GM21786 (cell line): ENCODE results near the gene GSTO2.
A peak's percentile ranks its signal among the peaks of the same experiment; 100 is the strongest.

Experiments
- ATAC-seq: cut with Tn5 transposase; IDR thresholded peaks from one replicate; pipeline ENCODE4 v1.9.1; 2021; ENCODE audit not compliant: unreplicated experiment

The GSTO2 gene

DNA sequence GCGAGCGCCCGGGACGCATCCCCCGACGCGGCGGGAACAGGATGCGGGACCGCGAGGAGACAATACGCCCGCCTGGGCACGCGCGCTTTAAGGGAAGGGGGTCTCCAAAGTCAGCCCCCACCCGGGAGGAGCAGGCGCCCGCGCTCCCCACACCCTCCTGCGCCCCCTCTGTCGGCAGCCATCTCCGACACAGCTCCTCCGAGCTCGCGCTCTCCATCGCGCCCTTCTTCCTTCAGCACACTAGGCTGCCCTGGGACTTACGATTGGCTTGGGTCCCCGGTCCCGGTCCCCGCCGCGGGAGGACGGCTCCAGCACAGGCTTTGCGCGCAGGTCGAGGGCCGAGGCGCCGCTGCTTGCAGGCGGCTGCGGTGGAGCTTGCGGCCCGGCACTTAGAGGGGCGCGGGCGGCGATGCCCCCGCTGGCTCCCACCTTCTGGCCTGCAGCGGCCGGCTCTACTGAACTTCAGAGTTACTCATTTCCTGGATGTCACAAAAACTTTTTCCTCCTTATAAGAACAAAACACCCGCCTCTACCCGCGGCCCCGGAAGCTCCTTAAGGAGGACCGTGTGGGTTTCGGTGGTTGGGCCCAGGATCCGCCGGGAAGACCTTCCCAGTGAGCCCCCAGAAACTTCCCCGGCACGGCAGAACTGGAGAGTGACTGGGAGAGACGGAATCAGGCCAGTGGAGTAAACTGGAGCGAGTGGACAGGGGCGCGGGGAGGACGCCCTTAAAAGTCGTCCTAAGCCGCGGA, 69.2 kb downstream of the GSTO2 start, which contains the start of gene ITPRIP:
TSS of gene ITPRIP (minus strand) at position 481 of the 751 bp plus-strand sequence. CDS start 22,414 bp downstream, outside the sequence.
- ATAC-seq = peak; percentile 66

DNA sequence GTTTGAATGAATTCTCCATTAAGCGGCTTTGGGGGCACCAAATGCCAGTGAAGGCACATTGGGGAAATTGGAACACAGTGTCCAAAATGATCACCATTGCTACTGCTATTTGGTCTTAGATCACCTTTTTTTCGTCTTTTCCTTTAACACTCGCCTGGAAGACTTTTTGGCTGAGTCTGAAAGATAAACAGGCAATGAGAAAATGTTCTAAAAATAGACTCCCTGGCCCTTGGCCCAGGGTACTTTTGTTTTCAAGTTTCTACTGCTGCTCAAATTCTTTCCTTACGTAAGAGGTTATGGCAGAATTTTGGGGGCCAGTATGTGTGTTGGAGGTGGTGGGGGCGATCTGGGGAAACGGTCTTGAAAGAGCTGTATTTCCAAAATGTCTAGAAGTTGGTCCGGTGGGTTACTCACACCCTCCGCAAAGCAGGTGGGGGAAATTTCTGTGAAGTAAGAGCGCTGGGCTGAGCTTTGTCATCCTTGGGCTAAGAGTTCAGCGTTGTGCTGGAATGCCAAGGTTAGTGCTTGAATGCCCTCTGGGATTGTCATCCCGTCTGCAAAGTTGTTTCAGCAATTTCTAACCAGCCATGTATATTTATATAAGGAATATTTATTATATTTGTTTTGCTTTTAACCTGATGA, 70.6 kb downstream of the GSTO2 start:
- ATAC-seq = no peak

DNA sequence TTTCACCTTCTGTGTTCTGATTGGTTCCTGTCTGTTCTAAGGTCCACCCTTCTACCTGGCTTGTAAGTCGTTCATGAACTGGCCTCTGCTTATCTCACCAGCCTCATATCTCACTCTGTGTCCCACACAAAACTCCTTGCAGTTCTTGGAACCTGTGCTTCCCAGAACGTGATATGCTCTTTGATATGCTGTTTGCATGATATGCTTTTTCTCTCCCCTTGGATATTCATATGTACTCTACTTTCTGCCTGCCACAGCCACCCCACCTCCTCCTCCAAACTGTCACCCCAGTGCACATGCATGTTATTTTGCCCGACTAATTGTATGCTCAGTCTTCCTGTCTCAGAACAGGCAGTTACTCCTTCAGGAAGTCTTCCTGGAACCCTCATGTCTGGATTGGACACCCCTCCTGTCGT, 71.1 kb downstream of the GSTO2 start:
- no peak for ATAC-seq

DNA sequence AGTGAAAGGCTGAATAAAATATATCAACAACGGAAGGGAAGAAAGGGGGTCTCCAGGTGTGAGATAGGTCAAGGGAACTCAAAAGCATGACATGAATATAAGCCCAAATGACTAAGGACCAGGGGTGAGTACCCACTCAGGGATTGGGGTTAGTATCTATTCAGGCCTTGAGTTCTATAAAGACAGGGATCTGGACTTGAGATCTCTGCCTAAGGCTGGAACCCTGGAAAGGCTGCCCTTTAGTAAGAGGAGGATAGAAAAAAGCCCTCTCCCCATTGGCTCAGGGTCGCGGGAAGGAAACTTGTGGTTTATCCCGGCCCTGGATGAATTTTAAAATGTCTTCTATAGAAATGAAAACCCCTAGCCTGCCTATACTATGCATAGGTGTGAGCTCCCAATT, 71.7 kb downstream of the GSTO2 start:
- ATAC-seq = no peak

DNA sequence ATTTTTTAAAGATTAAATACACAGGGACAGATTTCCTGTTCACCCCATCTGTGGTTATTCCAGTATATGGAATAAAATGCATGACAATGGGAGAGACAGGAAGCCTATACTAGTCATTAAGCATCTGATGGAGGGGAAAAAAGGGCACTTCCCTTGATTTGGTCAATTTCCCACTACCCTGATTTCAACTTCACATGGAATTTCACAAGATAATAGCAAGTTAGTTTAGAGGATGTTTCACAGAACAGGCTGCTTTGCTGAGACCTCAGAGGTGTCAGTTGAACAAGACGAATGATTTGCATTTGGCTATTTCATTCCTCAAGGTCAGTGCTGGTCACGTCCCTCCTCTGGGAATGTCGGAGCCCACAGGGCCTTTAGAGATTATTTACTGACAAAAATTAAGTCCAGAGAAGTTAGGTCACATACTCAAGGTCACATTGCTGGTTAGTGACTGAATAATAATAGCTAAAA, 74.0 kb downstream of the GSTO2 start:
- no peak for ATAC-seq

DNA sequence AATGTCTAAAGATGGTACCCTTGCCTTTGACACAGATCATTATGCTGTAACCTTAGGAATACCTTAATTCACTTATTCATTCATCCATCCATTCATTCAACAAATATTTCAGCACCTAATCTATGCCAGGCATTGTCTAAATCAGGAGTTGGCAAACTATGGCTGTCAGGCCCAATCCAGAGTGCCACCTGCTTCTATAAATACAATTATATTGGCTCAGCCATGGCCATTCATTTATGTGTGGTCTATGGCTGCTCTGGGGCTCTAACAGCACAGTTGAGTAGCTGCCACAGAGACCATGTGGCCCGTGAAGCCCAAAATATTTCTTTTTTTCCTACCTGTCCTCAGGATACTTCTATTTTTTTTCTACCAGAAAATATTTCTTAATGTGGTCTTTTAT, 75.2 kb downstream of the GSTO2 start:
- no peak for ATAC-seq

DNA sequence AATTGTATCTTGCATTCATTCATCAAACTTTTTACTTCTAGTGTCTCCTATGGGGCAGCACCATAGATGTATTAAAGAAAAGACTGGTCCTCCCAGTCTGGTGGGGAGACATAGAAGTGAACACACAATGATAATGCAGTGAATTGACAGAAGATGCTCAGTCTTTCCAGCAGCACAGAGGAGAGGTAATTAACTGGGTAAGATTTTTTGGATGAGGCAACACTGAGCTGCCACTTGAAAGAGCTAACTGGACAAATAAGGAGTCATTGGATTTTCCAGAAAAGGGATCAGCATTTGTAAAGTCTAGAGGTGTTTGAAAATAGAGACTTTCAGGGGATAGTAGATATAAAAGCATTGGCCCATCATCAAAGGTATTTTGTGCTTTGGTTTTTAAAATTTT, 76.5 kb downstream of the GSTO2 start:
- no peak for ATAC-seq

DNA sequence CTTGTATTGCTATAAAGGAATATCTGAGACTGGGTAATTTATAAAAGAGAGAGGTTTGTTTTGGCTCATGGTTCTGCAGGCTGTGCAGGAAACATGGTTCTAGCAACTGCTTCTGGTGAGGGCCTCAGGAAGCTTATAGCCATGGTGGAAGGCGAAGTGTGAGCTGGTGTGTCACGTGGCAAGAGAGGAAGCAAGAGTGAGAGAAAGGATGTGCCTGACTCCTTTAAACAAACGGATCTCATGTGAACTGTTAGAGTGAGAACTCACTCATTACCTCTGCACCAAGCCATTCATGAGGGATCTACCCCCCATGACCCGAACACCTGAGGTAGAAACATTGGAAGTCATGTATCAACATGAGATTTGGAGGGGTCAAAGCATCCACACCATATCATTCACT, 77.0 kb downstream of the GSTO2 start:
- no peak for ATAC-seq

DNA sequence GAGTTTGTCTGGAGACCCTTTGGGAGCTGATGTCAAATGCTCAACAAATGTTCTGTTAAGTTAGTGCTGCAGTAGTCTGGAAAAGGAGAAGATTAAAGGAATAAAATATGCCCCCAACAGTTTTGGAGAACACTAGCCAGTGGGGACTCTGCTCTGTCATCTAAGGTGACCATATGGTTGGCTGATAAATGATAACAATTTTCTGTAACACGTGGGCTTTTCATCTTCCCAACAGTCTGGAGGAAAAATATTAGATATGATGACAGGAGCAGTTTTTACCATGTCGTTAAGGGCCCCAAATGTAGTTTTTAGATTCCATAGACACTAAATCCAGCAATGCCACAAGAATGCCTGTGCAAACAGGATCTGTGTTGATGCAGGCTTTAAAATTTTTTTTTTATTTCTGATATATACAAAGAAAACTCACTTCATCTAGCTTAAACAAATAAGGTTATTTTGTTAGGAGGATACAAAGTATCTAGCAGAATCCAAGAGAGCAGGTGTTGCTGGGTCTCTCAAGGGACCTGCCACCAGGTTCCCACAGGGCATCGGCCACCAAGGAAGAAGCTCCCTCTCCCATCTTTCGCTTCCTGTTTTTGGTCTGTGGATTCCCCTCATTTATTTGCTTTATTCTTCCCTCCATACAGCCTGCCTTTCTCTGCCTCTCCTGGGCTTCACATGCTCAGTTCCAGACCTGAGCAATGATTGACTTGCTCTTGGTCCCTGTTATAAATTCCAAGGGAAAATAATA, 78.5 kb downstream of the GSTO2 start:
- ATAC-seq = no peak

DNA sequence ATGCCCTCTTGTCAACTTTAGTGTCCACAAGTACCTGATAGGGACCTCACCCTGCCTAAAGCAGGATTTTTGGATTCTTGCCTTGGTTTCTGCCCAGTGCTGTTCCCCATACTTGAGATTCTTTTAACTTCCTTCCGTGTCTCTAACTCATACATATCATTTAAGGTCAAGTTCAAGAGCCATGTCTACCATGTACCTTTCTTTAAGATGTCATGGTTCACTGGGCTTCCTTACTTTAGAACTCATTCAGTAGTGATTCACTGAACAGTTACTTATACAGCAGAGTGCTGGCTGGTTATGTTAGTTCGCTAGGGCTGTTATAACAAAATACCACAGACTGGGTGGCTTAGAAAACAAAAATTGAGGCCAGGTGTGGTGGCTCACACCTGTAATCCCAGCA, 79.6 kb downstream of the GSTO2 start:
- no peak for ATAC-seq

DNA sequence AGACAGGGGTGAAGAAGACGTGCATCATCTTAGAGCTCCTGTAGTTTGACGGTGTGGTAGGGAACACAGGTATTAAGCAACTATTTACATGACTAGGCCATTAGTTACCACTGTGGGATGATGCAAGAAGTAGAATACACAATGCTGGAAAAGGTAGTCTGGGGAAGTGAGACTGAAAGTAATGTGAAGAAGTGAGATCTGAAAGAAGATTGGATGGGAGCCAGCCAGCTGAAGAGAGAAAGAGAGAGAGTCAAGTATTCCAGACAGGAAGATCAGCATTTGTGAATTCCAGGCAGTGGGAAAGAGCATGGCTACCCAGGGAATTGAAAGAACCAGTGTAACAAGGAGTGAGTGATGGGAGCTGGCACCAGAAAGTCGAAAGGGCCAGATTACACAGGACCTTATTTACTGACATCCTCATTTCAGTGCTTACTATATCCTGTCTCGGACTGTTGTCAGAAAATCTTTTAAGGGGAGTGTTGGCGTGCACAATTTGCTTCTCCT, 80.7 kb downstream of the GSTO2 start:
- ATAC-seq = peak; percentile 52

DNA sequence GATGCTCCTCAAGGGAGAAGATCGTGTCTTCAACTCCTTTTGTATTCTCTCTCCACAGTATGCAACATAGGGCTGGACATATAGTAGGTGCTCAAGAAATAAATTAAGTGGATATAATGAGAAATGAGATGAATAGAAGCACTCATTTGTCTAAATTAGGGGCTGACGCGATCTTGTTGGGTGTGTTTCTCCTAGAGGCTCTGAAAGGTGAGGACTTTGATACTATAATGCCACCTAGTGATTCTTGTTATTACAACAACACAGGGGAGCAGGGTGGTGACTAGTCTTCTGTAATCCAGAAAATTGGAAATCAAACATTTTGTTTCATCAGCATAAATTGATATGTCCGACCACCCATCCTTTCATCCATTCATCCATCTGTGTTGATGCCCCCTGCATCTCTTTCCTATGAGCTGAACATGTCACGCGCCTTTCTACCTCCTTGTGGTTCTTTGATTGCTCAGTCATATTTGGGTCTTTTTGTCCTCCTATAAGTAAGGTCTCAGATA, 81.2 kb downstream of the GSTO2 start:
- ATAC-seq = peak; percentile 37

DNA sequence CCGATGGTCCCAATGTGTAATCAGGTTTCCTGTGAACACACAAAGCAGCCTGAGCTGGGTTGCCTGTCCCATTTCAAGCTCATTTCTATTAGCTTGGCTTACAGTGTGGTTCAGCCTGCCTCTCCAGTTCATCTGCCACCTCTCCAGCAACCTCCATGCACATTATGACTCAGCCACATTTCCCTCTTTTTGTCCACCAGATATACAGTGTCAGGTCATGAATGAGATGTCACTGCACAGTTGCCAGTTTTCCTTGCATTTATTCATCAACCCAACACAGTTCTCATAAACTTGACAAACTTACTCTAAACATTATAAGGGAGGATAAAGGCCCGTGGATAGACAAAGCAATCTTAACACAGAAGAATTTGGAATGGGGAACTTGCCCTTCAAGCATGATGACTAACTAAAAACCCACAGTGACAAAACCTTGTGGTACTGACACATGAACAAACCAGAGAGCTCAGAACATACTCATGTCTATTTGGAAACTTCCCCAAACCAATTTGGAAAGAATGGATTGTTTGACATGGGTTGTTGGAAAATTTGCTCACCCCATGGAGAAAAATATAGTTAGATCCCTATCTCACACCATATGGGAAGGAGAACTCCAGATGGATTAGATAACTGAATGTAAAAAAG, 82.2 kb downstream of the GSTO2 start:
- ATAC-seq = no peak

DNA sequence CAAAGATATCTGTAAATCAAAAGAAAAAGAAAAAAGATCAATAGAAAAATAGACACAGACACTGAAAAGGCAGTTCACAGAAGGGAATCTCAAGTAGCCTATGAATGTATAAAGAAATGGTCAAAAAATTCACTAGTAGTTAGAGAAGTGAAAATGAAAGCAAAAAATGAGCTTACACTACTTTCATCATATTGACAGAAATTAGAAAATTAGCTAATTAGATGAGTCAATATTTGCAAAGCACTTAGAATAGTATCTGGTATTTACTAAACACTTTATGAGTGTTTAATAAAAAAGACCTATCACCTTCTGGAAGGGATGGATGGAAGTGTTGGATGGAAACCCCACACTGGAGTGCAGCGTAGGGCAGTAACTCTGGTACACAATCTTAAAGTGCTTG, 82.9 kb downstream of the GSTO2 start:
- no peak for ATAC-seq

DNA sequence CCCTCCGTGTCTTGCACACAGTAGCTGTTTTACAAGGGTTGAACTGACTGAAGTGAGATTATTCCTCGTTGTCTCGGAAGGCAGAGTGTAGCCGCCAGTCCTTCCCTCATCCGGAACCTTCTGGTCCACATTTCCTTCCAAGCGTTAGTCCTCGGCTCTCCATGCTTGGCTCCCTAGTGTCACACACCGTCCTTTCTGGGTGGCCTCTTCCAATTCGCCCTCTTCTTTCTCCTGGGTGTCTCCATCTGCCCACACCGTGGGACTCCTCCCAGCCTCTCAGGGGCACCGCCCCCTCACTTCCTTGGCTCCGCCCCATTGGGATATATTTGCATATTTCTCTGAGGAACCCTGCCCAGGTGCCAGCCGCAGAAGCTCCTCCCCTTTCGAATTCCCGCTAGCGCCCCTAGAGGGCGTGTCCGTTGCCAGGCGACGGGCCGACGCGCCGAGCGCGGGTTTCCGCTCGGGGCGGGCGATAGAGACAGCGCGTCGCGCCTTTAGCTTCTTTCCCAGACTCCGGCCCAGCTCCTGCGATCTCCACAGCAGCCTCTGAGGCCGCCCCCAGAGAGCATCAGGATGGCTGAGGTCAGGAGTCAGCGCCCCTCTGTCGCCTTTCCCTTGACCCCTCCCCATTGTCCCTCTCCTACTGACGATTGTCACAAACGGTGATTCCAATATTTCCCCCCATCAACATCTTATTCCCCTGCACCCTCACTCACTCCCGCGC, 84.5 kb downstream of the GSTO2 start, which contains the start of gene CFAP58:
TSS of gene CFAP58 (plus strand) at position 509 of the 724 bp plus-strand sequence. CDS start at position 574, 65 bp downstream.
- peak; percentile 60 for ATAC-seq
